GM12878 (cell line): ENCODE measurements around the gene MYH6. TPM values are rescaled to one million over a fixed set of nuclear protein-coding genes. Genes with fewer than 3 reads are reported as not detected.

Experiments used
- ATAC-seq: fragments of 200-7000 bp; cut with Tn5 transposase; 3 replicates; pipeline ENCODE4 v1.9.1; 2020; ENCODE audit warnings: mild to moderate bottlenecking, moderate library complexity
- BruUV-seq: library from RNA; stranded (reverse); fragments of 400-500 nt; replicated peaks from 2 replicates; lab custom pipeline; 2021; lab: Mats Ljungman, UMichigan
- CTCF ChIA-PET: fragments of 300-600 bp; sonication (Branson Sonifier 250); formaldehyde crosslinking; extraction: SDS; loops from one replicate; lab custom pipeline; 2021; ENCODE audit warnings: inconsistent platforms; lab: Yijun Ruan, JAX
- POLR2A ChIA-PET: fragments of 350-600 bp; formaldehyde crosslinking; extraction: SDS; loops from one replicate; lab custom pipeline; 2021; ENCODE audit warnings: inconsistent platforms; lab: Charles Lee
- RAD21 ChIA-PET: fragments of 300-600 bp; sonication (Branson Sonifier 250); formaldehyde crosslinking; loops from one replicate; lab custom pipeline; 2023; ENCODE audit warnings: antibody characterized with exemption; ENCODE audit not compliant: unreplicated experiment; lab: Charles Lee
- SMC1A ChIA-PET: fragments of 300-600 bp; sonication (Branson Sonifier 250); formaldehyde crosslinking; loops from one replicate; lab custom pipeline; 2023; ENCODE audit not compliant: unreplicated experiment, uncharacterized antibody; lab: Charles Lee
- DNase-seq: peaks from one replicate; pipeline ENCODE4 v3.0.0-alpha.2; 2011; ENCODE audit warnings: low read depth, low spot score
- FAIRE-seq: peaks from 3 replicates; lab custom pipeline; 2011; peaks lifted over from hg19 to GRCh38; lab: Jason Lieb, UNC
- H2AFZ ChIP-seq: 2 replicates; pipeline ENCODE4 v1.6.0; 2011; ENCODE audit warnings: low read depth, low read length, control low read depth; ENCODE audit not compliant: control insufficient read depth
- H3K27ac ChIP-seq: 2 replicates; pipeline ENCODE4 v1.5.1; 2011; ENCODE audit warnings: control low read depth; ENCODE audit not compliant: control insufficient read depth, insufficient read depth
- H3K27me3 ChIP-seq, 2 experiments: replicated peaks in 1 of 2; 2 replicates each; pipeline versions ENCODE4 v1.6.0 to v1.6.1; 2011; ENCODE audit warnings: low read length in 1 of 2; ENCODE audit not compliant: control insufficient read depth in 2 of 2, insufficient read depth in 2 of 2
- H3K36me3 ChIP-seq, 2 experiments: 2 replicates each; pipeline ENCODE4 v1.5.1; 2011; ENCODE audit warnings: low read length in 1 of 2; ENCODE audit not compliant: control insufficient read depth in 2 of 2, insufficient read depth in 2 of 2
- H3K4me1 ChIP-seq: 2 replicates; pipeline ENCODE4 v1.6.1; 2011; ENCODE audit warnings: mild to moderate bottlenecking, low read length, moderate library complexity, mixed read lengths; ENCODE audit not compliant: control insufficient read depth, insufficient read depth
- H3K4me2 ChIP-seq: 2 replicates; pipeline ENCODE4 v1.6.0; 2011; ENCODE audit warnings: control low read depth; ENCODE audit not compliant: control insufficient read depth, insufficient read depth
- H3K4me3 ChIP-seq: fragments of 200-600 bp; sonication (generic); 2 replicates; pipeline ENCODE4 v1.5.1; 2016
- H3K79me2 ChIP-seq: 2 replicates; pipeline ENCODE4 v1.6.0; 2011; ENCODE audit warnings: low read length; ENCODE audit not compliant: control insufficient read depth, insufficient read depth
- H3K9ac ChIP-seq: 2 replicates; pipeline ENCODE4 v1.8.0; 2011; ENCODE audit warnings: low read length, control low read depth, mixed read lengths; ENCODE audit not compliant: control insufficient read depth, insufficient read depth
- H3K9me3 ChIP-seq: replicated peaks from 3 replicates; pipeline ENCODE4 v1.5.1; 2011; ENCODE audit warnings: mild to moderate bottlenecking, low read length; ENCODE audit not compliant: control insufficient read depth, insufficient read depth
- H4K20me1 ChIP-seq: 2 replicates; pipeline ENCODE4 v1.6.0; 2011; ENCODE audit not compliant: control insufficient read depth, insufficient read depth
- CEBPB ChIP-seq, 2 experiments: fragments of 150-350 bp in 1 of 2; IDR thresholded peaks; 2 replicates each; pipeline ENCODE4 v1.6.1; 2012 to 2014; ENCODE audit warnings: low read depth in 2 of 2, low read length in 2 of 2, borderline replicate concordance in 1 of 2, inconsistent platforms in 1 of 2
- MTA2 ChIP-seq: fragments of 450-650 bp; IDR thresholded peaks from 2 replicates; pipeline ENCODE4 v1.6.1; 2016; ENCODE audit warnings: low read depth, mild to moderate bottlenecking, moderate library complexity
- NR2F1 ChIP-seq: fragments of 450-650 bp; conservative IDR thresholded peaks from 2 replicates; pipeline ENCODE4 v1.6.1; 2017; ENCODE audit warnings: mild to moderate bottlenecking
- PRDM15 ChIP-seq: fragments of 450-650 bp; formaldehyde crosslinking; IDR thresholded peaks from 2 replicates; pipeline ENCODE4 v1.4.0; 2020; ENCODE audit warnings: mild to moderate bottlenecking, moderate library complexity
- SIX5 ChIP-seq: IDR thresholded peaks from 2 replicates; pipeline ENCODE4 v1.6.1; 2011; ENCODE audit warnings: mild to moderate bottlenecking, low read depth, low read length, moderate library complexity; ENCODE audit not compliant: severe bottlenecking
- TBL1XR1 ChIP-seq: IDR thresholded peaks from 2 replicates; pipeline ENCODE4 v1.6.1; 2012; ENCODE audit warnings: low read depth, low read length, improper control_type of control experiment
- WGBS: methylation state at CpG from one replicate; pipeline ENCODE4 v1.1.6; 2016; ENCODE audit warnings: low lambda C conversion rate; ENCODE audit not compliant: insufficient replicate concordance, insufficient coverage; ENCODE audit errors: missing lambda C conversion rate; 5-methylcytosine and 5-hydroxymethylcytosine counted together
- in situ Hi-C: fragments of 300-500 bp; cut with MboI; formaldehyde crosslinking; loops from 9 replicates; pipeline ENCODE4 v1.14.3; 2018; ENCODE audit warnings: mixed read lengths
- intact Hi-C: fragments of 100-400 bp; cut with micrococcal nuclease; formaldehyde crosslinking; loops from one replicate; pipeline ENCODE4 v1.14.2; 2022; ENCODE audit not compliant: unreplicated experiment
- polyA plus RNA-seq, 11 experiments: library from polyadenylated mRNA; depleted of rRNA in 4 of 11; unstranded in 6 of 11; stranded (reverse) in 5 of 11; fragments of >200 nt; fragmentation: Nextera tagmentation in 4 of 11; fragmentation: Illumina TruSeq in 1 of 11; extraction: Ambion mirVana in 4 of 11; extraction: Trizol in 1 of 11; gene quantifications; 1 replicate in 1 of 11; 2 replicates in 10 of 11; pipeline versions ENCODE4 v1.2.1 to v1.2.3, GENCODE V29; 2011 to 2016; ENCODE audit warnings: inconsistent platforms in 2 of 11, missing spikeins in 2 of 11, low read depth in 1 of 11
- total RNA-seq, 4 experiments: library from RNA; depleted of rRNA in 3 of 4; stranded (reverse); fragments of >200 nt in 3 of 4; fragmentation: Illumina TruSeq in 1 of 4; extraction: Trizol in 1 of 4; gene quantifications; 2 replicates each; pipeline versions ENCODE4 v1.2.1 to v1.2.3, GENCODE V29; 2013 to 2021

Gene MYH6
- total and polyA plus RNA-seq, 10 of the 15 experiments (the other 5 are each of a cell fraction or from before 2014, with no cell fraction given), result 0.01 to 0.84 (median 0.05) TPM; not detected in 7

DNA sequence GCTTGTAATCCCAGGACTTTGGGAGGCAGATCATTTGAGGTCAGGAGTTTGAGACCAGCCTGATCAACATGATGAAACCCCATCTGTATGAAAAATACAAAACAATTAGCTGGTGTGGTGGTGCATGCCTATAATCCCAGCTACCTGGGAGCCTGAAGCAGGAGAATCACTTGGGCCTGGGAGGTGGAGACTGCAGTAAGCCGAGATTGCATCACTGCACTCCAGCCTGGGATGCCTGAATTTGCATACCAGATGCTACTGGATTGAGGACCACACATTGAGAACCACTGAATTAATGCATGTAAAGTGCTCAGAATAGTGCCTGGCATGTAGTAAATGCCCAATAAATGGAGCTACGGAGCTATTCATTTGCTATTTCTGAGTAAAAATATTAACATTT is 42.3 kb upstream of the MYH6 start (continued):
- TF ChIP-seq CEBPB (IDR thresholded peaks at IDR 0.05; ENCODE audit: borderline replicate concordance in 1 of 2, low read depth in 2 of 2, low read length in 2 of 2) (no peak), PRDM15 (no peak), MTA2 (no peak)

- no peak for DNase-seq
These were observed 41.2 kb upstream of the MYH6 start for GRCh38 chr14:23449314-23449713.

More at GRCh38 chr14:23449314-23449713, 41.2 kb upstream of the MYH6 start:
- H4K20me1 ChIP-seq, result no peaks in the 10 kb centered on the region
- ChIA-PET SMC1A (no interaction called here), POLR2A (no interaction called here), RAD21 (no interaction called here), CTCF (no interaction called here)
- no peaks in the 10 kb centered on the region for H3K79me2 ChIP-seq
- no peak overlapping the region for H3K4me2 ChIP-seq
- peaks cover 26% of the 10 kb centered on the region for H3K4me1 ChIP-seq
- no TSS peak for BruUV-seq
- FAIRE-seq (no peak), ATAC-seq (no peak)
- H3K9ac ChIP-seq, result no peak overlapping the region
- H3K27me3 ChIP-seq, result no peaks in the 10 kb centered on the region; a peak in 1 of 4 replicates
- H3K4me3 ChIP-seq, result no peak overlapping the region
- no peaks in the 10 kb centered on the region for H3K36me3 ChIP-seq
- no peak overlapping the region for H2AFZ ChIP-seq
- 93% methylated on average over 1 of the region's 1 CpG for WGBS
- H3K27ac ChIP-seq, result no peak overlapping the region
- in situ Hi-C loops (no loop called here), intact Hi-C loops (no loop called here)
- no peaks in the 10 kb centered on the region; the same call in 2 of the 3 replicates for H3K9me3 ChIP-seq
- TF ChIP-seq NR2F1 (no peak), TBL1XR1 (no peak), SIX5 (no peak)
